Gastrocnemius medialis (tissue), 4 donors: ENCODE measurements around the gene LTB. TPM values are rescaled to one million over a fixed set of nuclear protein-coding genes. Genes with fewer than 3 reads are reported as not detected.

ENCODE experiments used
- ATAC-seq, 2 donors: fragments of 150-250 bp; one replicate each; pipeline ENCODE4 v1.9.1; 2016
- DNase-seq, 2 donors: peaks; one replicate each; pipeline ENCODE4 v3.0.0-alpha.2; 2019
- H3K27ac ChIP-seq, 4 donors: fragments of 200-600 bp; sonication (generic); 1 replicate in 1 of 4; 2 replicates in 3 of 4; pipeline ENCODE4 v1.5.1; 2016 to 2018; ENCODE audit warnings: mild to moderate bottlenecking in 2 of 4, moderate library complexity in 1 of 4
- H3K27me3 ChIP-seq, 3 donors: fragments of 200-600 bp; sonication (generic) in 2 of 3; 1 replicate in 1 of 3; 2 replicates in 2 of 3; pipeline versions ENCODE4 v1.5.1 to v1.6.0; 2016 to 2019; ENCODE audit warnings: mild to moderate bottlenecking in 1 of 3, moderate library complexity in 1 of 3
- H3K36me3 ChIP-seq, 2 donors: fragments of 200-600 bp; sonication (generic) in 1 of 2; one replicate each; pipeline ENCODE4 v1.5.1; 2017 to 2018
- H3K4me1 ChIP-seq, 2 donors: fragments of 200-600 bp; sonication (generic) in 1 of 2; one replicate each; pipeline ENCODE4 v1.5.1; 2016 to 2017; ENCODE audit warnings: mild to moderate bottlenecking in 2 of 2
- H3K4me3 ChIP-seq, 4 donors: fragments of 200-600 bp; sonication (generic) in 3 of 4; 1 replicate in 1 of 4; 2 replicates in 3 of 4; pipeline ENCODE4 v1.5.1; 2016 to 2019; ENCODE audit warnings: mild to moderate bottlenecking in 2 of 4
- H3K9me3 ChIP-seq, 3 donors: fragments of 200-600 bp; sonication (generic) in 2 of 3; 1 replicate in 1 of 3; 2 replicates in 2 of 3; pipeline ENCODE4 v1.5.1; 2016 to 2019
- POLR2A ChIP-seq, 2 donors: fragments of 450-650 bp; IDR thresholded peaks; one replicate each; pipeline ENCODE4 v1.6.1; 2017; ENCODE audit warnings: antibody characterized with exemption in 2 of 2, mild to moderate bottlenecking in 2 of 2, moderate library complexity in 2 of 2
- in situ Hi-C, 4 donors: fragments of 200-750 bp; cut with MboI; loops; one replicate each; pipeline versions ENCODE4 v1.15.0 to v1.8.0; 2017; ENCODE audit warnings: low sequenced_read_pairs in 4 of 4
- intact Hi-C: fragments of 100-400 bp; cut with DNase I; formaldehyde crosslinking; loops from one replicate; pipeline ENCODE4 v1.15.1; 2023; ENCODE audit warnings: low total_unique reads
- total RNA-seq, 4 donors: library from RNA; depleted of rRNA; stranded (reverse); fragments of >200 nt; gene quantifications; one replicate each; pipeline versions ENCODE4 v1.1.0 to v1.2.3, GENCODE V29; 2016
- TF ChIP-seq, protein P1 (sequence below), 5 experiments: fragments of 450-650 bp in 3 of 5; fragments of 200-600 bp in 2 of 5; sonication (generic) in 2 of 5; IDR thresholded peaks in 4 of 5; conservative IDR thresholded peaks in 1 of 5; 1 replicate in 4 of 5; 2 replicates in 1 of 5; pipeline ENCODE4 v1.5.1; 2016 to 2019; ENCODE audit warnings: antibody characterized with exemption in 5 of 5, mild to moderate bottlenecking in 3 of 5, moderate library complexity in 3 of 5

LTB gene
- total RNA-seq, 4 donors from 2014 or later, result not detected

DNA sequence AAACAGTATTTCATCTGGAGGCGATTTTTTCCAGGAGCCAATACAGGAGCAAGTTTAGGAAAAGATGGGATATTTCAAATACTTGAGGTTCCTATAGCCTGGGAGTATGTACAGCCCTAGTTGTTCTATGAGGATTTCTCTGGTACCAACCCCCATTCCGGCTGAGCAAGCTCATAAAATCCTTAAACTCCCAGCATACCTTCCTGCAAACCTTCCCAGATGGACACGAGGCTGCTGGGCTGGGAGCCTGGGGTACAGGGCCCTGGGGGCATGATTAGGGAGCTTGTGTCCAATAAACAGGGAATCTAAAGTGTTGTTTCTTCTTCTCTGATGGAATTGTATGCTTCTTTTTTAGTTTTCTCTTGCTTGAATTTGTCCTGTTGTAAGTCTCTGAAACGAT lies 39.8 kb upstream of the LTB start:
- Histone ChIP-seq H3K4me3 (peak overlapping the region in 3 of 4 donors; percentile 69 to 85 (median 79)), H3K36me3 (peaks cover 5 to 43% of the 10 kb centered on the region in 2 donors), H3K9me3 (no peaks in the 10 kb centered on the region), H3K27ac (peak overlapping the region; percentile 91 to 97 (median 96)), H3K27me3 (no peaks in the 10 kb centered on the region), H3K4me1 (peaks cover 19 to 21% of the 10 kb centered on the region in 2 donors)
- intact Hi-C loops, result loop anchor here (2.0 to 10.0 kb wide), 2 partner anchors 75 to 1007 kb away; partner anchors contain the start of genes ATP6V1G2, MRPS18B, NFKBIL1 and PPP1R10
- in situ Hi-C loops, result no loop called here
- DNase-seq, result no peak
- no peak for TF ChIP-seq POLR2A (IDR thresholded peaks at IDR 0.05)
- TF ChIP-seq, protein P1, sequence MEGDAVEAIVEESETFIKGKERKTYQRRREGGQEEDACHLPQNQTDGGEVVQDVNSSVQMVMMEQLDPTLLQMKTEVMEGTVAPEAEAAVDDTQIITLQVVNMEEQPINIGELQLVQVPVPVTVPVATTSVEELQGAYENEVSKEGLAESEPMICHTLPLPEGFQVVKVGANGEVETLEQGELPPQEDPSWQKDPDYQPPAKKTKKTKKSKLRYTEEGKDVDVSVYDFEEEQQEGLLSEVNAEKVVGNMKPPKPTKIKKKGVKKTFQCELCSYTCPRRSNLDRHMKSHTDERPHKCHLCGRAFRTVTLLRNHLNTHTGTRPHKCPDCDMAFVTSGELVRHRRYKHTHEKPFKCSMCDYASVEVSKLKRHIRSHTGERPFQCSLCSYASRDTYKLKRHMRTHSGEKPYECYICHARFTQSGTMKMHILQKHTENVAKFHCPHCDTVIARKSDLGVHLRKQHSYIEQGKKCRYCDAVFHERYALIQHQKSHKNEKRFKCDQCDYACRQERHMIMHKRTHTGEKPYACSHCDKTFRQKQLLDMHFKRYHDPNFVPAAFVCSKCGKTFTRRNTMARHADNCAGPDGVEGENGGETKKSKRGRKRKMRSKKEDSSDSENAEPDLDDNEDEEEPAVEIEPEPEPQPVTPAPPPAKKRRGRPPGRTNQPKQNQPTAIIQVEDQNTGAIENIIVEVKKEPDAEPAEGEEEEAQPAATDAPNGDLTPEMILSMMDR (IDR thresholded peaks at IDR 0.05 in 4 of 5, conservative IDR thresholded peaks at IDR 0.05 in 1 of 5), result no peak
- ATAC-seq, result no peak

DNA sequence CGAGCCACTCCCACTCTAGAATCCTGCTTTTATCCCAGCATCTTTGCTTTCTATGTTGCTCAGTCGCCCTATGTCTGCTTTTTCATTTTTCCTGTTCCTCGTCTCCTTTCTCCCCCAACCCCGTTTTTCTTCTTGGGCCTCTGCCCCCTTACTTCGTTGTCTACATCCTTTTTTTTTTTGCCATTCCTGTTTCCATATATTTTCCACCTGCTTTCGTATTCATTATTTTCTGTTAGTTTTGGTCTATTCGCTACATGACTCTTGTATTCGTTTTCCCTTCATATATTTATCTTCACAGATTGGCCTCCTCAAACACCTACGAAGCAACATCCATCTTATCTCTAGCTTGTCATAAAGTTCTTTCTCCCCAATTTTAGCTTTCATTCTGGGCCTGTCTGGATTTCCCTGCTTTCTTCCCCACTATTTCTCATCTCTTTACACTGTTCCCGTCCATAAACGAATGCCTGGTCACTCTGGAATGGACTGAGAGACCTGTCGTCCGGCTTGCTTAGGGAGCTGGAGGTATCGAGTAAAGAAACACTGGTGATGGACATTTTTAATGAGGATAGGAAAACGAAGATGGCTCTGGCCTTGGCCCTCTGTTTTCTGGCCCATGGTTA lies 39.2 kb upstream of the LTB start:
- in situ Hi-C loops (no loop called here), intact Hi-C loops (loop anchor here (2.0 to 10.0 kb wide), 2 partner anchors 75 to 1007 kb away; partner anchors contain the start of genes ATP6V1G2, MRPS18B, NFKBIL1 and PPP1R10)
- Histone ChIP-seq H3K36me3 (peaks cover 3 to 38% of the 10 kb centered on the region in 2 donors), H3K9me3 (no peaks in the 10 kb centered on the region), H3K4me1 (peaks cover 19 to 21% of the 10 kb centered on the region in 2 donors), H3K27ac (peak overlapping the region; percentile 91 to 97 (median 96)), H3K4me3 (peak overlapping the region; percentile 69 to 95 (median 82)), H3K27me3 (no peaks in the 10 kb centered on the region)
- ATAC-seq, result no peak
- no peak for TF ChIP-seq POLR2A (IDR thresholded peaks at IDR 0.05)
- TF ChIP-seq, protein P1 (IDR thresholded peaks at IDR 0.05 in 4 of 5, conservative IDR thresholded peaks at IDR 0.05 in 1 of 5), result no peak
- no peak for DNase-seq

DNA sequence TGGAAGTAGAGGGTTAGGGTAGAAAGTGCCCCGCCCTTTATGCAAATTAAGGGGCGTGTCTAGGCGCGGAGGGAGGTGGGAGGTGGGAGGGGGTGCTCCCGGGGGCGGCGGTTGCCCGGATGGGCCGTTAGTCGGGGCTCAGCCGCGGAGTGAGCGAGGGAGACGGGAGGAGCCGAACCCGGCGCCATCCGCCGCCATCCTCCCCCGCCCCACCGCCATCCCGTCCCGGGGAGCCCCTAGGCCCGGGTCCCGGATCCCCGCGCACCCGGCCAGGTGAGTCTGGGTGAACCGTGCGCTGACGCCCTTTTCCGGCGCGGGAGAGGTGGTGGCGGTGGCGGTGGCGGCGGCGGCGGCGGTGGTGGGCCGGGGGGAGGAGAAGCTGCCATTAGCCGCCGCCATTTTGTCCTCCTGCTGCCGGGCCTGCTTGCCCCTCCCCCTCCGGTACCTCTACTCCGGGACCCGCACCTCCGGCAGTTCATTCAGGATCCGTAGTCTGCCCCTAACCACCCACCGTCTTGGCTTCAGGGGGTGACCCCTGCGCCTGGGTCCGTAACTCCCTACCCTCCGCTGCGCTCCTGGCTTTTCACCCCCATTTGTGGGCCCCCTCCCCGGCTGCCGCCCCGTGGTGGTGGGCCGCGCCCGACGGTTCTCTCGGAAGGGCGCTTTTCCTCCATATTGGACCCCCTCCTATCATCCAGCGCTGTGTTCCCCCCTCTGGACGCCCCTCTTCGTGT lies 38.5 kb upstream of the LTB start, which contains the start of gene PRRC2A:
Gene PRRC2A, plus strand, starts transcription at position 130 of the 734 bp plus-strand sequence. CDS start 2,075 bp downstream, outside the sequence.
- intact Hi-C loops (loop anchor here (1.0 to 10.0 kb wide), 6 partner anchors 32 to 1006 kb away; partner anchors contain the start of genes ATP6V1G2, BAG6, FKBPL and MRPS18B), in situ Hi-C loops (no loop called here)
- DNase-seq, result peak; percentile 77 to 95
- H3K9me3 ChIP-seq, result no peaks in the 10 kb centered on the region
- H3K27ac ChIP-seq, result peak within 1 kb of the TSS; percentile 91 to 97 (median 96)
- H3K27me3 ChIP-seq, result no peaks in the 10 kb centered on the region
- H3K36me3 ChIP-seq, result peaks cover 0 to 31% of the 10 kb centered on the region in 2 donors
- TF ChIP-seq, protein P1 (IDR thresholded peaks at IDR 0.05 in 4 of 5, conservative IDR thresholded peaks at IDR 0.05 in 1 of 5), result no peak
- peak; percentile 53 to 82 for TF ChIP-seq POLR2A (IDR thresholded peaks at IDR 0.05)
- peak; percentile 53 to 87 for ATAC-seq
- H3K4me3 ChIP-seq, result peak within 1 kb of the TSS; percentile 69 to 95 (median 82)
- peaks cover 19 to 21% of the 10 kb centered on the region in 2 donors for H3K4me1 ChIP-seq

DNA sequence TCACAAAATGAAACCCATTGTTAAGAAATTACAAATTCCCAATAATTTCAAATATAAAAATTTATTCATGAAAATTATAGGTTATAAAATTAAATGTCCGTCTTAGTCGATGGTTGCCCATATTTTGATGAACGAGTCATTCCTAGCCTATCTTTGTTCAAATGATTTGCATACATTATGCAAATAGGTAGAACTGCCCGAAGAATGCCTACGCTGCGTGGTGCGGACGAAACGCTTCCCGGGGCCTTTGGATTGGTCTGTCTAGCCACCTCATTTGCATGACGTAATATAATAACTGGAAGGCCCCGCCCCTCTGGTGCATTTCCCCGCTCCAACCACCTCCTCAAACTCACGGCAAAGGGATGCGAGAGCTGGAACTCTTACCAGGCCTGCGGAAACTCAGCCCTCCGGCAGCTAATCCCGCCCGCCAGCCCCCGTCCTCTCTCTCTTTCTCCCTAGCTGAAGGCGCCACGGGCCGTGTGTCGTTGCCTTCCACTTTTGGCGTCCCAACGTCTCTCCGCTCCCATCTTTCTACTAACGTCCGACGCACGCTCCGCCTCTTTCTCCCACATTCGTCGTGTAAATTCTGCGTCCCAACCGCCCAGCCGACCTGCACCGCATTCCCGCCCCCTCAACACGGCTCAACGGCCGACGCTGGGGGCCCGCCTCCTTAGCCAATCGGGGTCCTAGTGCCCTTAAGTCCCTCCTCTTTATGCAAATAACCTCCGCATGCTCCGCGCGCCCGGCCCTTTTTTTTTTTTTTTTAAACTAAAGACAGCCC lies 37.8 kb upstream of the LTB start:
- intact Hi-C loops, result loop anchor here (1.0 to 10.0 kb wide), 6 partner anchors 32 to 1005 kb away; partner anchors contain the start of genes ATP6V1G2, BAG6, FKBPL and MRPS18B

More for the DNA sequence above, 37.8 kb upstream of the LTB start:
- Histone ChIP-seq H3K9me3 (no peaks in the 10 kb centered on the region), H3K27ac (peak overlapping the region; percentile 91 to 97 (median 96)), H3K4me3 (peak overlapping the region; percentile 62 to 95 (median 82)), H3K36me3 (peaks cover 0 to 23% of the 10 kb centered on the region in 2 donors), H3K27me3 (no peaks in the 10 kb centered on the region), H3K4me1 (peaks cover 19 to 21% of the 10 kb centered on the region in 2 donors)
- ATAC-seq (peak; percentile 86 to 87), DNase-seq (peak; percentile 97 to 99)
- TF ChIP-seq, protein P1 (IDR thresholded peaks at IDR 0.05 in 4 of 5, conservative IDR thresholded peaks at IDR 0.05 in 1 of 5), result no peak
- TF ChIP-seq POLR2A (IDR thresholded peaks at IDR 0.05), result peak; percentile 69 to 90
- in situ Hi-C loops, result no loop called here
